H1 (cell line): ENCODE data around the gene DNM2. TPM values are rescaled to one million over a fixed set of nuclear protein-coding genes. Genes with fewer than 3 reads are reported as not detected.
A peak's percentile ranks its signal among the peaks of the same experiment; 100 is the strongest.

Source experiments
- CTCF ChIA-PET: fragments of 300-600 bp; sonication (Branson Sonifier 250); formaldehyde crosslinking; loops from one replicate; lab custom pipeline; 2021; ENCODE audit not compliant: partially characterized antibody; lab: Charles Lee
- POLR2A ChIA-PET: fragments of 300-600 bp; sonication (Branson Sonifier 250); formaldehyde crosslinking; loops from one replicate; lab custom pipeline; 2021; ENCODE audit warnings: inconsistent platforms; ENCODE audit not compliant: partially characterized antibody; lab: Charles Lee
- DNase-seq, 2 experiments: peaks; one replicate each; pipeline versions ENCODE4 v3.0.0 to v3.0.0-alpha.2; 2010 to 2022; ENCODE audit warnings: low spot score in 2 of 2, low read depth in 1 of 2, mixed read lengths in 1 of 2
- FAIRE-seq: peaks from 2 replicates; lab custom pipeline; 2011; peaks lifted over from hg19 to GRCh38; lab: Jason Lieb, UNC
- H2AFZ ChIP-seq: 2 replicates; pipeline ENCODE4 v1.8.1; 2012; ENCODE audit warnings: low read length, inconsistent platforms
- H2AK5ac ChIP-seq: 2 replicates; pipeline ENCODE4 v1.6.1; 2013; ENCODE audit warnings: low read depth, low read length
- H2BK120ac ChIP-seq: replicated peaks from 2 replicates; pipeline ENCODE3; 2013; ENCODE audit warnings: low read depth, low read length, inconsistent platforms
- H2BK12ac ChIP-seq: 2 replicates; pipeline ENCODE4 v1.6.1; 2013; ENCODE audit warnings: low read depth, low read length
- H2BK15ac ChIP-seq: 2 replicates; pipeline ENCODE4 v1.6.1; 2013; ENCODE audit warnings: low read length
- H2BK20ac ChIP-seq: 2 replicates; pipeline ENCODE4 v1.6.1; 2013; ENCODE audit warnings: low read length
- H2BK5ac ChIP-seq: 2 replicates; pipeline ENCODE4 v1.6.1; 2013; ENCODE audit warnings: low read depth, low read length
- H3K14ac ChIP-seq: 2 replicates; pipeline ENCODE4 v1.6.1; 2013; ENCODE audit warnings: inconsistent platforms; ENCODE audit not compliant: insufficient read length
- H3K18ac ChIP-seq: 2 replicates; pipeline ENCODE4 v1.6.1; 2013; ENCODE audit warnings: low read length; ENCODE audit errors: extremely low read depth
- H3K23ac ChIP-seq: 2 replicates; pipeline ENCODE4 v1.6.1; 2013; ENCODE audit warnings: inconsistent platforms; ENCODE audit not compliant: insufficient read length
- H3K23me2 ChIP-seq: 2 replicates; pipeline ENCODE4 v1.6.1; 2013; ENCODE audit warnings: low read depth, low read length
- H3K27ac ChIP-seq: 2 replicates; pipeline ENCODE4 v1.6.1; 2011; ENCODE audit warnings: low read depth, low read length, inconsistent platforms
- H3K27me3 ChIP-seq, 4 experiments: replicated peaks in 1 of 4; 1 replicate in 1 of 4; 2 replicates in 3 of 4; pipeline versions ENCODE4 v1.6.1 to v1.8.1; 2011 to 2013; ENCODE audit warnings: low read length in 3 of 4, mild to moderate bottlenecking in 3 of 4, inconsistent platforms in 2 of 4, mixed read lengths in 2 of 4, moderate library complexity in 1 of 4; ENCODE audit not compliant: control insufficient read depth in 3 of 4, insufficient read depth in 3 of 4; ENCODE audit errors: extremely low read depth in 1 of 4
- H3K36me3 ChIP-seq, 4 experiments: 2 replicates each; pipeline versions ENCODE4 v1.6.1 to v1.8.1; 2011 to 2013; ENCODE audit warnings: mild to moderate bottlenecking in 4 of 4, low read length in 3 of 4, moderate library complexity in 2 of 4, control low read depth in 1 of 4, inconsistent platforms in 1 of 4; ENCODE audit not compliant: insufficient read depth in 4 of 4, control insufficient read depth in 2 of 4
- H3K4ac ChIP-seq: replicated peaks from 2 replicates; pipeline ENCODE3; 2013; ENCODE audit warnings: low read length, low read depth, mixed read lengths, inconsistent platforms; ENCODE audit not compliant: insufficient read length
- H3K4me1 ChIP-seq, 4 experiments: replicated peaks in 1 of 4; 1 replicate in 1 of 4; 2 replicates in 3 of 4; pipeline versions ENCODE4 v1.6.1 to v1.8.1; 2011 to 2013; ENCODE audit warnings: low read length in 3 of 4, inconsistent platforms in 2 of 4, mixed read lengths in 1 of 4; ENCODE audit not compliant: insufficient read depth in 4 of 4, control insufficient read depth in 3 of 4
- H3K4me2 ChIP-seq, 2 experiments: 2 replicates each; pipeline versions ENCODE4 v1.6.1 to v1.8.1; 2011 to 2013; ENCODE audit warnings: low read depth in 2 of 2, low read length in 2 of 2, control low read depth in 1 of 2, inconsistent platforms in 1 of 2, mild to moderate bottlenecking in 1 of 2; ENCODE audit not compliant: insufficient read depth in 1 of 2
- H3K4me3 ChIP-seq, 4 experiments: fragments of 200-600, 300-600 bp in 1 of 4; sonication (generic), shearing (Covaris generic), sonication (Bioruptor Twin) in 1 of 4; 2 replicates each; pipeline versions ENCODE4 v1.5.1 to v1.8.1; 2011 to 2016; ENCODE audit warnings: low read length in 4 of 4, low read depth in 3 of 4, control low read depth in 2 of 4, inconsistent platforms in 2 of 4, mild to moderate bottlenecking in 2 of 4, mixed read lengths in 1 of 4, moderate library complexity in 1 of 4; ENCODE audit not compliant: insufficient read depth in 2 of 4; ENCODE audit errors: extremely low read depth in 1 of 4
- H3K56ac ChIP-seq: replicated peaks from 2 replicates; pipeline ENCODE3; 2013; ENCODE audit warnings: low read depth, mild to moderate bottlenecking, mixed read lengths, low read length, inconsistent platforms; ENCODE audit not compliant: insufficient read length
- H3K79me1 ChIP-seq: 2 replicates; pipeline ENCODE4 v1.6.1; 2013; ENCODE audit warnings: low read depth, low read length, control low read depth
- H3K79me2 ChIP-seq, 2 experiments: 2 replicates each; pipeline versions ENCODE4 v1.6.1 to v1.8.1; 2012 to 2013; ENCODE audit warnings: low read length in 2 of 2, mild to moderate bottlenecking in 2 of 2, inconsistent platforms in 1 of 2; ENCODE audit not compliant: insufficient read depth in 2 of 2, control insufficient read depth in 1 of 2
- H3K9ac ChIP-seq, 4 experiments: replicated peaks in 1 of 4; 1 replicate in 1 of 4; 2 replicates in 3 of 4; pipeline versions ENCODE4 v1.6.1 to v1.8.1; 2011 to 2013; ENCODE audit warnings: low read depth in 3 of 4, low read length in 3 of 4, control low read depth in 2 of 4, mild to moderate bottlenecking in 2 of 4, moderate library complexity in 2 of 4, inconsistent platforms in 1 of 4; ENCODE audit errors: extremely low read depth in 1 of 4
- H3K9me3 ChIP-seq, 2 experiments: 2 replicates each; pipeline versions ENCODE4 v1.6.1 to v1.8.1; 2012 to 2013; ENCODE audit warnings: mild to moderate bottlenecking in 2 of 2, moderate library complexity in 2 of 2, control low read depth in 1 of 2, inconsistent platforms in 1 of 2, low read depth in 1 of 2, low read length in 1 of 2, mixed read lengths in 1 of 2; ENCODE audit not compliant: insufficient read depth in 2 of 2
- H4K20me1 ChIP-seq, 2 experiments: replicated peaks in 1 of 2; 2 replicates each; pipeline versions ENCODE3 to v1.8.1; 2011 to 2013; ENCODE audit warnings: inconsistent platforms in 2 of 2, low read length in 2 of 2, mild to moderate bottlenecking in 1 of 2; ENCODE audit not compliant: insufficient read depth in 2 of 2, control insufficient read depth in 1 of 2
- H4K5ac ChIP-seq: 2 replicates; pipeline ENCODE4 v1.6.1; 2013; ENCODE audit warnings: low read length, low read depth, mixed read lengths, inconsistent platforms; ENCODE audit not compliant: insufficient read length
- H4K8ac ChIP-seq: 2 replicates; pipeline ENCODE4 v1.8.0; 2013; ENCODE audit warnings: mild to moderate bottlenecking, moderate library complexity, low read length, inconsistent platforms; ENCODE audit not compliant: insufficient read depth; ENCODE audit errors: extremely low read depth
- H4K91ac ChIP-seq: replicated peaks from 2 replicates; pipeline ENCODE3; 2013; ENCODE audit warnings: low read length, mixed read lengths, inconsistent platforms; ENCODE audit not compliant: insufficient read length
- EP300 ChIP-seq, 2 experiments: IDR thresholded peaks; 1 replicate in 1 of 2; 2 replicates in 1 of 2; pipeline ENCODE4 v1.6.1; 2011 to 2012; ENCODE audit warnings: low read depth in 2 of 2, low read length in 2 of 2, mild to moderate bottlenecking in 2 of 2, borderline replicate concordance in 1 of 2, inconsistent platforms in 1 of 2, moderate library complexity in 1 of 2
- POLR2AphosphoS5 ChIP-seq: IDR thresholded peaks from 2 replicates; pipeline ENCODE4 v1.6.1; 2011; ENCODE audit warnings: low read depth, low read length
- SIRT6 ChIP-seq: IDR thresholded peaks from one replicate; pipeline ENCODE4 v1.7.1; 2012; ENCODE audit warnings: low read length, inconsistent platforms
- WGBS, 2 experiments: shearing (Covaris generic) in 1 of 2; methylation state at CpG; one replicate each; pipeline versions ENCODE4 v1.1.6 to v1.1.7; 2013 to 2015; ENCODE audit warnings: low lambda C conversion rate in 2 of 2, mixed read lengths in 2 of 2, inconsistent platforms in 1 of 2, low coverage in 1 of 2, missing lambda C conversion rate in 1 of 2; ENCODE audit not compliant: insufficient replicate concordance in 2 of 2, insufficient coverage in 1 of 2, insufficient read length in 1 of 2; ENCODE audit errors: extremely low coverage in 1 of 2, missing lambda C conversion rate in 1 of 2; 5-methylcytosine and 5-hydroxymethylcytosine counted together
- polyA plus RNA-seq, 7 experiments: library from polyadenylated mRNA; depleted of rRNA in 3 of 7; stranded (reverse) in 5 of 7; unstranded in 2 of 7; fragments of >200 nt in 5 of 7; fragments of 200-250 nt in 2 of 7; gene quantifications; 1 replicate in 5 of 7; 2 replicates in 1 of 7; 4 replicates in 1 of 7; pipeline versions ENCODE4 v1.2.1 to v1.2.3, GENCODE V29; 2011 to 2013; ENCODE audit warnings: missing spikeins in 2 of 7, mixed read lengths in 2 of 7
- total RNA-seq: library from RNA; stranded (reverse); fragmentation: NEBNext Ultra II Directional; extraction: Animal tissue kit (Norgen Biotek cat#: 25700); gene quantifications from 2 replicates; pipeline ENCODE4 v1.2.1, GENCODE V29; 2021

DNM2 gene
- total and polyA plus RNA-seq, 2 of the 8 experiments (the other 6 are each of a cell fraction or from before 2014, with no cell fraction given), result 61.9 to 120 TPM

GRCh38 chr19:10713317-10713716 is 4.6 kb upstream of the DNM2 start:
- no peaks in the 10 kb centered on the region for H3K4me1 ChIP-seq
- H3K4me2 ChIP-seq, result no peak overlapping the region
- H4K91ac ChIP-seq, result no peak overlapping the region
- H3K23ac ChIP-seq, result no peak overlapping the region
- H2BK12ac ChIP-seq, result no peak overlapping the region
- no peak for DNase-seq
- no peak for FAIRE-seq
- no peak overlapping the region for H3K27ac ChIP-seq
- no peaks in the 10 kb centered on the region for H3K27me3 ChIP-seq
- H3K9me3 ChIP-seq, result no peaks in the 10 kb centered on the region
- no peak overlapping the region for H2BK20ac ChIP-seq
- peaks cover 0 to 11% (median 2%) of the 10 kb centered on the region in 4 experiments; a peak in 3 of 8 replicates for H3K36me3 ChIP-seq
- H3K79me1 ChIP-seq, result no peaks in the 10 kb centered on the region
- peak overlapping the region; percentile 71; the same call in 1 of the 2 replicates for H4K8ac ChIP-seq
- no peak overlapping the region for H3K4ac ChIP-seq
- H2BK120ac ChIP-seq, result no peak overlapping the region
- H2BK15ac ChIP-seq, result no peak overlapping the region
- no peak overlapping the region for H4K5ac ChIP-seq
- no peaks in the 10 kb centered on the region for H4K20me1 ChIP-seq
- POLR2A ChIA-PET, result interaction anchor here (0.9 to 55.9 kb wide), 3 partner anchors 12 to 175 kb away, joined by 3 to 1874 read pairs (median 8); partner anchors contain the start of genes ILF3 and QTRT1
- H2AFZ ChIP-seq, result no peak overlapping the region
- no peak overlapping the region for H2BK5ac ChIP-seq
- H3K9ac ChIP-seq, result no peak overlapping the region
- WGBS, 2 experiments, result 99% methylated on average over 5 of the region's 5 CpGs; no CpG with 5 or more reads in 1 of the 2 experiments
- TF ChIP-seq POLR2AphosphoS5 (no peak), EP300 (IDR thresholded peaks at IDR 0.05; ENCODE audit: borderline replicate concordance in 1 of 2, low read depth in 2 of 2, low read length in 2 of 2) (no peak), SIRT6 (no peak)
- TF ChIP-seq, all 59 proteins: peak for 0
- H3K23me2 ChIP-seq, result no peaks in the 10 kb centered on the region
- H3K56ac ChIP-seq, result no peak overlapping the region
- no peak overlapping the region for H3K14ac ChIP-seq
- CTCF ChIA-PET, result interaction anchor here (1.0 to 2.6 kb wide), 4 partner anchors 13 to 230 kb away, joined by 3 to 10 read pairs (median 3); no protein-coding TSS in a partner anchor
- peaks cover 0 to under 1% of the 10 kb centered on the region in 2 experiments; a peak in 1 of 4 replicates for H3K79me2 ChIP-seq
- no peak overlapping the region for H2AK5ac ChIP-seq
- H3K4me3 ChIP-seq, result no peak overlapping the region
- no peak overlapping the region for H3K18ac ChIP-seq
